Breast epithelium (tissue), 4 donors: ENCODE measurements around the gene ICAM5. TPM values are rescaled to one million over a fixed set of nuclear protein-coding genes. Genes with fewer than 3 reads are reported as not detected.

ENCODE experiments used
- DNase-seq, 2 donors: peaks; one replicate each; pipeline ENCODE4 v3.0.0-alpha.2; 2019; ENCODE audit warnings: low spot score in 2 of 2
- H3K27ac ChIP-seq, 2 donors: fragments of 200-600 bp; sonication (generic) in 1 of 2; one replicate each; pipeline ENCODE4 v1.5.1; 2016 to 2019; ENCODE audit warnings: mild to moderate bottlenecking in 1 of 2
- H3K27me3 ChIP-seq, 2 donors: fragments of 200-600 bp; sonication (generic) in 1 of 2; one replicate each; pipeline versions ENCODE4 v1.5.1 to v1.6.0; 2017 to 2019; ENCODE audit warnings: control low read depth in 1 of 2, mild to moderate bottlenecking in 1 of 2
- H3K36me3 ChIP-seq: fragments of 200-600 bp; one replicate; pipeline ENCODE4 v1.5.1; 2019
- H3K4me1 ChIP-seq, 2 donors: fragments of 200-600 bp; sonication (generic); one replicate each; pipeline ENCODE4 v1.5.1; 2016 to 2019; ENCODE audit warnings: control low read depth in 1 of 2
- H3K4me3 ChIP-seq, 3 donors: fragments of 200-600 bp; sonication (generic); 1 replicate in 2 of 3; 2 replicates in 1 of 3; pipeline ENCODE4 v1.5.1; 2016 to 2019; ENCODE audit warnings: mild to moderate bottlenecking in 3 of 3, moderate library complexity in 2 of 3
- H3K9me3 ChIP-seq, 2 donors: fragments of 200-600 bp; sonication (generic) in 1 of 2; one replicate each; pipeline ENCODE4 v1.5.1; 2016 to 2019; ENCODE audit warnings: control low read depth in 1 of 2
- CTCF ChIP-seq, 3 donors: fragments of 450-650 bp; IDR thresholded peaks; one replicate each; pipeline ENCODE4 v1.5.1; 2016 to 2017; ENCODE audit warnings: antibody characterized with exemption in 3 of 3, mild to moderate bottlenecking in 3 of 3, moderate library complexity in 3 of 3
- POLR2A ChIP-seq: fragments of 450-650 bp; IDR thresholded peaks from one replicate; pipeline ENCODE4 v1.6.1; 2016; ENCODE audit warnings: antibody characterized with exemption, mild to moderate bottlenecking, moderate library complexity
- POLR2AphosphoS5 ChIP-seq, 3 donors: sonication (generic); formaldehyde crosslinking; IDR thresholded peaks; one replicate each; pipeline ENCODE4 v1.6.1; 2017; ENCODE audit warnings: antibody characterized with exemption in 3 of 3
- intact Hi-C: fragments of 100-400 bp; cut with DNase I; formaldehyde crosslinking; loops from one replicate; pipeline ENCODE4 v1.15.1; 2023; ENCODE audit warnings: low total_unique reads
- total RNA-seq, 3 donors: library from RNA; depleted of rRNA; stranded (reverse); fragments of >200 nt; gene quantifications; one replicate each; pipeline ENCODE4 v1.1.0, GENCODE V29; 2016

ICAM5 gene
- total RNA-seq, 3 donors from 2014 or later, result 0.64 to 1.8 (median 1.3) TPM

GRCh38 chr19:10299545-10300458 lies 10.1 kb downstream of the ICAM5 start:
- Histone ChIP-seq H3K27me3 (peaks cover 4 to 20% of the 10 kb centered on the region in 2 donors), H3K9me3 (no peaks in the 10 kb centered on the region), H3K27ac (no peak overlapping the region), H3K36me3 (no peaks in the 10 kb centered on the region), H3K4me3 (no peak overlapping the region), H3K4me1 (peaks cover 5 to 12% of the 10 kb centered on the region in 2 donors)
- DNase-seq, result no peak
- intact Hi-C loops, result no loop called here
- no peak for TF ChIP-seq POLR2A
- TF ChIP-seq POLR2AphosphoS5 (IDR thresholded peaks at IDR 0.05), result no peak
- TF ChIP-seq CTCF (IDR thresholded peaks at IDR 0.05), result no peak

- H3K4me3 ChIP-seq, result no peak overlapping the region
- no peak for TF ChIP-seq POLR2A
- TF ChIP-seq CTCF (IDR thresholded peaks at IDR 0.05), result no peak
- TF ChIP-seq POLR2AphosphoS5 (IDR thresholded peaks at IDR 0.05), result no peak
- no peak for DNase-seq
Observed at GRCh38 chr19:10305139-10305806, 15.5 kb downstream of the ICAM5 start.

GRCh38 chr19:10306327-10306726 lies 16.6 kb downstream of the ICAM5 start:
- no peak overlapping the region for H3K4me3 ChIP-seq
- H3K27me3 ChIP-seq, result no peaks in the 10 kb centered on the region
- no peak for DNase-seq
- intact Hi-C loops, result no loop called here
- H3K27ac ChIP-seq, result no peak overlapping the region
- H3K4me1 ChIP-seq, result no peaks in the 10 kb centered on the region
- H3K9me3 ChIP-seq, result no peaks in the 10 kb centered on the region
- no peaks in the 10 kb centered on the region for H3K36me3 ChIP-seq
- TF ChIP-seq POLR2A, result no peak
- TF ChIP-seq CTCF (IDR thresholded peaks at IDR 0.05), result no peak
- no peak for TF ChIP-seq POLR2AphosphoS5 (IDR thresholded peaks at IDR 0.05)

More at GRCh38 chr19:10305139-10305806, 15.5 kb downstream of the ICAM5 start:
- H3K4me1 ChIP-seq, result no peaks in the 10 kb centered on the region
- intact Hi-C loops, result no loop called here
- no peaks in the 10 kb centered on the region for H3K36me3 ChIP-seq
- H3K27me3 ChIP-seq, result no peaks in the 10 kb centered on the region
- H3K9me3 ChIP-seq, result no peaks in the 10 kb centered on the region
- H3K27ac ChIP-seq, result no peak overlapping the region

- Histone ChIP-seq H3K27me3 (no peaks in the 10 kb centered on the region), H3K4me3 (no peak within 1 kb of the TSS), H3K27ac (no peak within 1 kb of the TSS), H3K9me3 (no peaks in the 10 kb centered on the region), H3K4me1 (no peaks in the 10 kb centered on the region), H3K36me3 (no peaks in the 10 kb centered on the region)
- no peak for DNase-seq
- intact Hi-C loops, result no loop called here
- no peak for TF ChIP-seq CTCF (IDR thresholded peaks at IDR 0.05)
- no peak for TF ChIP-seq POLR2AphosphoS5 (IDR thresholded peaks at IDR 0.05)
- no peak for TF ChIP-seq POLR2A
Observed at GRCh38 chr19:10309423-10309822, 19.7 kb downstream of the ICAM5 start, which contains the start of gene ZGLP1. Gene ZGLP1, minus strand, starts transcription at chr19:10309815.
